Measurements from ENCODE around the gene PAGR1.
"Not testable (repeated sequence)": the region's sequence is repeated elsewhere in the genome, so short reads cannot be mapped to it uniquely, and the experiment has no call there.

The PAGR1 gene

DNA sequence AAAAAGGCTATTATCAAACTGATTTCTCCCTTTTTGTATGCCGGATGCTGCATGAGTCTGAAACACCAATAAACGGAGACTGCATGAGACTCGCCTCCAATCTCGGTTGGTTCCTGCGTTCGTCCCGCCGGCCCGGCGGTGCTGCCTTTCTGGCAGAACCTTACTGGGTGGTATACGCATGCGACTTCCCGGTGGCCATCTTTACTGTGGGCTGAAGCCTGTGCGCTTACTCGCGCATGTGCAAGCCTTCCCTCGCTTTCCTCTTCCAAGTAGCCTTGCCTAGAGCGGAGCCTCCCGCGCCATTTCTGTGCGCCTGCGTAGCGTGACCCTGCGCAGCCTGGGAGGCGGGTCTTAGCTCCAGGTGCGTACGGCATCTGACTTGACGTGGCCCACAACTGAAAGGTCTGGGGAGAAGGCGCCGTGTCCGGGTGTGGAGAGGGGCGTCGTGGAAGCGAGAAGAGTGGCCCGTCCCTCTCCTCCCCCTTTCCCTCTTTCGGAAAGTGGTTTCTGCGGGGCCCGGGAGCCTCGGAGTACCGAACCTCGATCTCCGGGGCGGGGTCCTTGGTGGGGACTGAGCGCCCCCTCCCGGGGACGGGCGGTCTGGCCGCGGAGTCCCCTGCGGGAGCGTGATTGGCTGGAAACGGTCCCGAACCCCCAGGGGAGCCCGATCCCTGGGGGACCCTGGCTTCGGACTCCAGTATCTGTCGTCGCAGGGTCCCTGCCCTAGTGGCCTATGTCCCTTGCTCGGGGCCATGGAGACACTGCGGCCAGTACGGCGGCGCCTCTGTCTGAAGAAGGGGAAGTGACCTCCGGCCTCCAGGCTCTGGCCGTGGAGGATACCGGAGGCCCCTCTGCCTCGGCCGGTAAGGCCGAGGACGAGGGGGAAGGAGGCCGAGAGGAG, at the start of gene PAGR1:
TSS of gene PAGR1 (plus strand) at position 360 of the 901 bp plus-strand sequence. CDS start at position 734, 374 bp downstream.
- DNase-seq, result peak; percentile 98 to 100

DNA sequence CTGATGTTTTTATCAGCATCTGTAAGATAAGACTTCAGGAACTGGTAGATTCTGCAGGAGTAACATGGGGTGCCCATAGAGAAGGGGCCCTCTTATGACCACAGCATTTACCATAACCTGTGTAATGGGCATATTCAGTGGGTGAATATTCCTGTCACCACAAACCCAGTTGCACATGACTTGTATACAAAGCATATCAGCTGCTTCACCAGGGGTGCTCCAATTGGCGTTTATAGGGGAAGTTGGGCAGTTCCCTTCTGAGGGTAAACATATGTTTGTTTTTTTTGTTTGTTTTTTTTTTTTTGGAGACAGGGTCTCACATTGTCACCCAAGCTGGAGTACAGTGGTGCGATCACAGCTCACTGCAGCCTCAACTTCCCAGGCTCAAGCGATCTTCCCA, 49.4 kb upstream of the PAGR1 start:
- DNase-seq, result no peak

DNA sequence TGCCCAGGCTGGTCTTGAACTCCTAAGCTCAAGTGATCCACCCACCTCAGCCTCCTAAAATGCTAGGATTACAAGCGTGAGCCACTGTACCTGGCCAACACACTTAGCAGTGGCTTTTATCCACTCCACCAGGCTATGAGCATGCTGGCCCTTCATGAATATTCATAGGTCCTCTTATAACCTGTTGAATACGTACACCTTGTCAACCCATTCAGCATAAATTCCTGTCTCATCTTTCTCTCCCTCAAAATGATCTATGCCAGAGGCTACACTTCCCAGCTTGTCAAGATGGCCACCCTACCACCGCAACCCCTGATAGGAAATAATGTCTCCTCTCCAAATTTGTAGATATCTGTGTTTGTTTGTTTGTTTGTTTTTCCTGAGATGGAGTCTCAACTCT, 48.9 kb upstream of the PAGR1 start:
- DNase-seq, result no peak

DNA sequence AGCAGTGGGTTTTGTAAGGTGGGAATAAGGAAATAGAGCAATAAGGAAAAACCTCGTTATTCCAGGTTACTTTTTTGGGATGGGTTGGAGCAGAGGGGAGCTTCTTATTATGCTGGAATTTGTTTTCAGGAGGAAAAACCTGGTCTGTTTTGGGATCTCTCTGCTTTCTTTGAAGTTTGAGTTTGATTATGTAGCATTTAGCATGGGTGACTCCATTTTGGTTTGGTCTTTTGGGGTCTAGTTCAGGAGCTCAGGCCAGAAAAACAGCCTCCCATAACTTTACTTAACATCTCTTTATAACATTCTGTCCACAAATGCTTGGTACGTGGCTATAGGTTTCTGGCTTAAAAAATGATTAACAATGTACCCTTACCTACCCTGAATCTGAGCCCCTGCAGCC, 46.4 kb upstream of the PAGR1 start:
- DNase-seq, result no peak

DNA sequence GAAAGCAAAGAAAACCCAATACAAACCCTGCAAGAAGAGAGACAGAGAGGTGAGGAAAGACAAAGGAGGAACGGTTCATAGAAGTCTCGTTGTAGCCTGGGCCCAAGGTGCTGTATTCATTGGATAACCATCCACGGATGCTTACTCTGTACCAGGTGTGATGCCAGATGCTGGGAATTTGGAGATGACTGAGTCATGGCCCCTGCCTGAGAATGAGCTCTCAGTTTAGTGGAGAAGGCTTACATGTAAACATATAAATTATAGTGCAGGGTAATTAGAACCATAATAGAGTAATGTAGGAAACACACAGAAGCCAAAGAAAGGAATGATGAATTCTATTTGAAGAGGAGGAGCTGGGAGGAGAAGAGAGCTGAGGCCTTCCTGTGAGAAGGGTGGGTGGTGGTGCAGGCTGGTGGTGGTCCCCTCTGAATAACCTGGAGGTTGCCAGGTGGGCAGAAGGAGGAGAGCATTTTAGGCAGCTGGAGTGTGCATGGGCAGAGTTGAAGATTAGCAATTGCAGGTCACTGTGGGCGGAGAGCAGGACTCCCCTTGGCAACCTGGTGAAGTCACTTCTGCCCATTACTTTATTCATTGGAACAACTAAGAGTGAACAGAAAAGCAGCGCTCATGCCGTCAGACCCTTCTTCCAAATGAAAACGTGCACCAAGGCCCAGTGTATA, 45.6 kb upstream of the PAGR1 start:
- peak in 1 of 2 experiments; percentile 12 for DNase-seq

DNA sequence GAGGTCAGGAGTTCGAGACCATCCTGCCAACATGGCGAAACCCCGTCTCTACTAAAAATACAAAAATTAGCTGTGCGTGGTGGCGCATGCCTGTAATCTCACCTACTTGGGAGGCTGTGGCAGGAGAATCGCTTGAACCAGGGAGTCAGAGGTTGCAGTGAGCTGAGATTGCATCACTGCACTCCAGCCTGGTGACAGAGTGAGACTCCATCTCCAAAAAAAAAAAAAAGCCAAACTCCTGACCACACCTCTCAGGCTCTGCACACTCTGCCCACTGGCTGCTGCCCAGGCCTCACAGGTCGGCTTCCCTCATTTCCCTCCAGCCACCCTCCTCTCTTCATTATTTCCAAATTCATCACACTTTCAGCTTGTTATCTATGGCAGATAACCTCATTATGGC, 43.6 kb upstream of the PAGR1 start:
- not testable (repeated sequence) for DNase-seq

DNA sequence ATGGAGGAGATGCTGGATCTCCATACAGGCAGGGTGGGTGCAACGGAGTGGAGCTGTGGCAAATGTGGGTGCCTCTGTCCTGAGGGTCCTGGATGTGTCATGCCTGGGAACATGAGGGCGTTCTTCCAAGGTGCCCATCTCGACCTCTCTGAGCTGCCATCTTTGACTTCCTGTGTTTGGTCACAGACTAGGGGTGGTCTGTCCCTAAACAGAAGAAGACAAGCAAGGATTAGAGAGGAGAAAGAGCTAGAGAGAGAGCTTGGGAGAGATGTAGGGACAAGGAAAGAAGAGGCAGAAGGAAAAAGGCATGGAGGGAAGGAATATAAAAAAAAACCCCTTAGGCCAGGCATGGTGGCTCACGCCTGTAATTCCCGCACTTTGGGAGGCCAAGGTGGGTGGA, 41.2 kb upstream of the PAGR1 start:
- DNase-seq, result no peak

DNA sequence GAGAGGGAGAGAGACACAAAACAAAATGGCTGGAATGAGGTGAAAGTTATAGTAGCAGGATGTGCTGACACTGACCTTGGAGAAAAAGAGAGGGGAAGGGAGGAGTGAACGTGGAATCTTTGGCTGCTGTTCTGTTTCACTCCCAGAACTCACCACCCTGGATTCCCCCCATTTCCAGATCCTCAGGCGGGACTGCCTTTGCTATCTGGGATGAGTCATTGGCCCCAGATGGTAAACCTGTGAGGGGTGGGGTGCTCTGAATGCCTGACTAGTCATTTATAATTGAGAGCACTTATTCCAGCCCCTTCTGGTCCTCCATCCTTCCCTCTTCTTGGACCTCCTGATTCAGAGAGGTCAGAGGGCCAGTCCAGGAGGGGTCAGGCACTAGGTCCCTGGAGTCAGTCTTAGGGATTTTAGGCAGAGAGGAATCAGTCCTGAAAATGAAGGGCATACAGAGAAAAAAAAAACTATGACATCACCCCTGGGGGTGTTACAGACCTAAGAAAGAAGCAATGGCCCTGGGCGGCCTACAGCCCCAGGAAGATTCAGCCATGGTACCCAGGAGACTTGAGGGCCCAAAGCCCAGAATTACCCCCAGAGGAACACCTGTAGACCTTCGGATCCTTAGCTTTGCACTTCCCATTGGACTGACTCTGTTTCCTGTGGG, 40.1 kb upstream of the PAGR1 start:
- DNase-seq, result peak; percentile 21 to 59

DNA sequence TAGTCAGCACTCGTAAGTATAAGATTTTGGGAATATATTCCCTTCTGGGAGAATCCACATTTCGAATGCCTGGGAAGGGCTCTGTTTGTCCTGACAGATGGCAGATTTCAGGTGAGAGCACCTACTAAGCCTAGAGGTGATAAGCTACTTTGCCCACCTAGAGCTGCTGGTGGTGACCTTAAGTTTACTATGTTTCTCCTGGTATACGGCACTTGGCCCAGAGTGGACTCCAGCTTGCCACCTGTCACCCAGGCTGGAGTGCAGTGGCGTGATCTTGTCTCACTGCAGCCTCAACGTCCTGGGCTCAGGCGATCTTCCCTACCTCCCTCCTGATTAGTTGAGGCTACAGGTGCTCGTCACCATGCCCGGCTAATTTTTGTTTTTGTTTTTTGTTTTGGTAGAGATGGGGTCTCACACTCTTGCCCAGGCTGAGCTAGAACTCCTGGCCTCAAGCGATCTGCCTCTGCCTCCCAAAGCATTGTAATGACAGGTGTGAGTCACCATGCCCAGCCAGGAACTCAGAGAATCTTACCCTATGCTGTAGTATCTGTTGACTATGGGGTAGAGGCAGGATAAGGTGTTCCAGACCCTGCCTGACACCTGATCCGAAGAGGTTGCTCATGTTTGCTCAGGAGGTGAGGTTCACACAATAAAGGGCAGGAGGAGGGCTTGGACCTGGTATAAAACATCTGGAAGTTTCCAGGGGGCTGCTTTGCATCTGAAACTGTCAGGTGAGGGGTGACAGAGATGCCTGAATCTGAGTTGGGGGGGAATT, 38.2 kb upstream of the PAGR1 start, which contains the start of gene ZG16:
TSS of gene ZG16 (plus strand) at position 681 of the 775 bp plus-strand sequence. CDS start 1,011 bp downstream, outside the sequence.
- no peak for DNase-seq

DNA sequence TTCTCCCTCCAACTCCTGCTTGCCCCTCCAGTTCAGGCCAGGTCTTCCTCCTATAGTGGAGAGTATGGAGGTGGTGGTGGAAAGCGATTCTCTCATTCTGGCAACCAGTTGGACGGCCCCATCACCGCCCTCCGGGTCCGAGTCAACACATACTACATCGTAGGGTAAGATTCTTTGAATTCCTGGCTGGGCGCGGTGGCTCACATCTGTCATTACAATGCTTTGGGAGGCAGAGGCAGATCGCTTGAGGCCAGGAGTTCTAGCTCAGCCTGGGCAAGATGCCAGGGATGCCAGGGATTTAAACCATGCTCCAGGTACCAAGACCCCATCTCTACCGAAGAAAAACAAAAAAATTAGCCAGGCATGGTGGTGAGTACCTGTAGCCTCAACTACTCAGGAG, 36.5 kb upstream of the PAGR1 start:
- no peak for DNase-seq

DNA sequence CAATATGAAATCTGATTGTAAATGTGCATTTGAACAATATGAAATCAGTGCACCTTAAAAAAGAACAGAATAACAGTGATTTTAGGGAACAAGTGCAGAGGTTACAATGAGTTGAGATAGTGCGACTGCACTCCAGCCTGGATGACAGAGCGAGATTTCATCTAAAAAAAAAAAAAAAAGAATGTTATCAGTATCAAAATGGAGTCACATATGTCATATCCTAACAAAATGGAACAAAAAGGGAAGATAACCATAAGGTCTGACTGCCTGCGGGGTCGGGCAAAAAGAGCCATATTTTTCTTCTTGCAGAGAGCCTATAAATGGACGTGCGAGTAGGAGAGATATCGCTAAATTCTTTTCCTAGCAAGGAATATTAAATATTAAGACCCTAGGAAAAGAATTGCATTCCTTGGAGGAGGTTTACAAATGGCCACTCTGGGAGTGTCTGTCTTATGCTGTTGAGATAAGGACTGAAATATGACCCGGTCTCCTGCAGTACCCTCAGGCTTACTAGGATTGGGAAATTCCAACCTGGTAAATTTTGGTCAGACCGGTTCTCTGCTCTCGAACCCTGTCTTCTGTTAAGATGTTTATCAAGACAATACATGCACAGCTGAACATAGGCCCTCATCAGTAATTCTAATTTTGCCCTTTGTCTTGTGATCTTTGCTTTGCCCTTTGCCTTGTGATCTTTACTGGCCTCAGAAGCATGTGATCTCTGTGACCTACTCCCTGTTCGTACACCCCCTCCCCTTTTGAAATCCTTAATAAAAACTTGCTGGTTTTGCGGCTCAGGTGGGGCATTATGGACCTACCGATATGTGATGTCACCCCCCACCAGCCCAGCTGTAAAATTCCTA, 32.6 kb upstream of the PAGR1 start:
- not testable (repeated sequence) for DNase-seq

DNA sequence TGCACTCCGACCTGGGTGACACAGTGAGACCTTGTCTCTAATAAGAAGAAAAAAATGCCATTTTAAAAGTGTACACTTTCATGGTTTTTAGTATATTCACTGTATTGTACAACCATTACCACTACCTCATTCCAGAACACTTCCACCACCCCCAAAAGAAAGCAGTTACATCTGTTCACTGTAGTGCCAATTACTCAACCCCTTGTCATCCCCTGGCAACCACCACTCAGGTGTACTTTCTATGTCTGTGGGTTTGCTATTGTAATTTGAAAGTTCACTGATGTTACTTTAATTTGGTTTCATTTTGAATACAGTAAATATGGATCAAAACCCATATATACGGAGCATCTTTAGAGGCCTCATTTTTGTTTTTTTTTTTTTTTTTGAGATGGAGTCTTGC, 31.8 kb upstream of the PAGR1 start:
- no peak for DNase-seq

DNA sequence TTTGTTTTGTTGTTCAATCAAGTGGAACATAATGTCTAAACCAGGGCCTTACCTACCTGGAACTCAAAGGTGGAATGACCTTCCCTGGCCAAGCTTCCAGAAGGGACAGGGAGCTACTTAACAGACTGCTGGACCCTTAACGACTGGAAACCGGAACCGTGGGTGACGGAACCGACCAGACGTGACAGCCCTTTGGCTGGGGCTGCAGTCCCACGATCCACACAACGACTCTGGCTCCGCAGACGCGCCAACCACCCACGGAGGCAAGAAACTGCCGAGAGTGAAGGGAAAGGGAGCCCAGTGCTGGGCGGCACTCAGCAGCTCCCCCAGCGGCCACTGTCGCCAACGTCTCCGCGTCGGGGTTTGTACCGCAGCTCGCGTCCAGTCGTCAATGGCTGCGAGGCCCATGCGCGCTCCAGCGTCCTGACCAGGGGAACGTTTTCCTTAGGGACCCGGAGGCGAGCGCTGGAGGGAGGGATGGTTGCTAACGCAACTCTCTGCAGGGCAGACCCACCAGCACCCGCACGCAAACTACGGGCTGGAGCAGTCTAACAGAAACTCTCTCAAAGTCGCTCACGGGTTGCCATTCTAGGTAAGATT, 31.0 kb upstream of the PAGR1 start:
- no peak for DNase-seq

DNA sequence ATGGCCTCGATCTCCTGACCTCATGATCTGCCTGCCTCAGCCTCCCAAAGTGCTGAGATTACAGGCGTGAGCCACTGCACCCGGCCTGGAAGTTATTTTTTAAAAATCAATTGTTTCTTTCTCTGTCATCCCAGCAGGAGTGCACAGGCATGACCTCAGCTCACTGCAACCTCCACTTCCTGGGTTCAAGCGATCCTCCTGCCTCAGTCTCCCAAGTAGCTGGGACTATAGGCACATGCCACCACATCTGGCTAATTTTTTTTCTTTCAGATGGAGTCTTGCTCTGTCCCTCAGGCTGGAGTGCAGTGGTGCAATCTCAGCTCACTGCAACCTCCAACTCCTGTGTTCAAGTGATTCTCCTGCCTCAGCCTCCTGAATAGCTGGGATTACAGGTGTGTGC, 28.8 kb upstream of the PAGR1 start:
- DNase-seq, result not testable (repeated sequence)

DNA sequence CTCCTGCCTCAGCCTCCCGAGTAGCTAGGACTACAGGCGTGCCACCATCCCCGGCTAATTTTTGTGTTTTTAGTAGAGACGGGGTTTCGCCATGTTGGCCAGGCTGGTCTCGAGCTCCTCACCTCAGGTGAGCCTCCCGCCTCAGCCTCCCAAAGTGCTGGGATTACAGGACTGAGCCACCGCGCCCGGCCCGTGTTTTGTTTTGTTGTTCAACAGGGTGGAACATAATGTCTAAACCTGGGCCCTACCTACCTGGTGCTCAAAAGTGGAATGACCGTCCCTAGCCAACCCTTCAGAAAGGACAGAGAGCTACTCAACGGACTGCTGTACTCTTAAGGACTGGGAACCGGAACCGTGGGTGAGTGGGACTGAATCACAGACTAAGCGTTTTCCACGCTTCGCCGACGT, 26.2 kb upstream of the PAGR1 start:
- DNase-seq, result no peak

DNA sequence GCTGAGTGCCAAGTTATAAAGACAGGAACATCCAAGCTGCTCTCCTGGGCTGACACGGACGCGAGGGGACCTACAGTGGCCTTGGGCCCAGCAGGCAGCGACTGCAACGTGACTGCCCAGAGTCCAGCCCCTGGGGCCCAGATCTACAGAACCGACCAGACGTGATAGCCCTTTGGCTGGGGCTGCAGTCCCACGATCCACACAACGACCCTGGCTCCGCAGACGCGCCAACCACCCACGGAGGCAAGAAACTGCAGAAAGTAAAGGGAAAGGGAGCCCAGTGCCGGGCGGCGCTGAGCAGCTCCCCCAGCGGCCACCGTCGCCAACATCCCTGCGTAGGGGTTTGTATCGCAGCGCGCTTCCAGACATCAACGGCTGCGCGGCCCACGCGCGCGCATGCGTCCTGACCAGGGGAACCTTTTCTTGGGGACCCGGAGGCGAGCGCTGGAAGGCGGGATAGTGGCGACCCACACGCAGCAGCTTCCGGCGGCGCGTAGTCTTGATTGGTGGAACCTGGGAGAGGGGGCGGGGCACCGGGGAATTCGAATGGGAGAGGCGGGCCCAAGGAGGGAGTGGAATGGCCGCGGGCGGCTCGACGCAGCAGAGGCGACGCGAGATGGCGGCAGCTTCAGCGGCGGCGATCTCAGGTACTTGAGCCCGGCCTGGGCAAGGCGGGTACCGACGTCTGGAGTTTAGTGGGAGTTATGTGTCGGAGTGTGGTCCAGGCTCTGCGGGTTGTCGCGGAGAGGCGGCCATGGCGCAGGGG, 25.6 kb upstream of the PAGR1 start, which contains the start of gene KIF22:
TSS of gene KIF22 (plus strand) at position 569 of the 766 bp plus-strand sequence. CDS start at position 578, 9 bp downstream.
- peak; percentile 99 for DNase-seq

DNA sequence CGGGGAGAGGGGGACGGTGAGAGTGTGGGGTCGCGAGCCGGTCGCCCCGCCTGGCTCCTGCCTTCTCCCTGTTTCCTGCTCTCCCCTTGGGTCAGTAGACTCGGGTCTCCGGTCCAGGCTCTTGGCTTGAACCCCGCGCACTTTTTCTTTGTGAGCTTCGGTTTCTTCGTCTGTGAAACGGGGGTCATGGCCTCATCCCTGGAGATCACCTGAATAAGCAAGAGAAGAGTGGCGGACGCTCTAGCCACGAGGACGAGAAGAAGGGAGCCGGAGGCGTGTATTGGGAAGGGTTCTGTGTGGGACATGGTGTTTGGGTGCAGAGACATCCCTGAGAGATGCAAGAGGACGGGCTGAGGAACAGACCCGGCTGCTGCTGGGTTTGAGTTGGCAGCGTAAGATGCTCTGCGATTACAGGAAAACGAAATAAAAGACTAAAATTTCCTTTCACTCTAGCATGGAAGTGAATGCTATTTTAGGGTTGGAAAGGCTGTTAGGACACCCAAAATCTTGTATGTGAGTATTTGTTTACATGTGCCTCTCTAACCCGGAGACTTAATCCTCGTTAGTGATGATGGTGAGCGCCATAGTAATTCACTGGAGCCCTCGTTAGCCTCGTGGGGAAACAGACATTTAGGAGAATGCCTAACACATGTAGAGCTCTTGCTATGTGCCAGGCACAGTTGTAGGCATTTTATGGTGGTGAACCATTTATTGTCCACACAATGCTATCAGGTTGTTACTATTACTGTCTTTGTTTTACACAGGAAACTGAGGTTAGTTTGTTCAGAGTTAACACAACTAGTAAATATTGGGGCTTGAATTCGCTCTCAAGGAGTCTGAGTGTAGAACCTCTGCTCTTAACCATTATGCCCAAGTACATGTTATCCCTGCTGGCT, 24.8 kb upstream of the PAGR1 start:
- DNase-seq, result peak in 1 of 2 experiments; percentile 52

DNA sequence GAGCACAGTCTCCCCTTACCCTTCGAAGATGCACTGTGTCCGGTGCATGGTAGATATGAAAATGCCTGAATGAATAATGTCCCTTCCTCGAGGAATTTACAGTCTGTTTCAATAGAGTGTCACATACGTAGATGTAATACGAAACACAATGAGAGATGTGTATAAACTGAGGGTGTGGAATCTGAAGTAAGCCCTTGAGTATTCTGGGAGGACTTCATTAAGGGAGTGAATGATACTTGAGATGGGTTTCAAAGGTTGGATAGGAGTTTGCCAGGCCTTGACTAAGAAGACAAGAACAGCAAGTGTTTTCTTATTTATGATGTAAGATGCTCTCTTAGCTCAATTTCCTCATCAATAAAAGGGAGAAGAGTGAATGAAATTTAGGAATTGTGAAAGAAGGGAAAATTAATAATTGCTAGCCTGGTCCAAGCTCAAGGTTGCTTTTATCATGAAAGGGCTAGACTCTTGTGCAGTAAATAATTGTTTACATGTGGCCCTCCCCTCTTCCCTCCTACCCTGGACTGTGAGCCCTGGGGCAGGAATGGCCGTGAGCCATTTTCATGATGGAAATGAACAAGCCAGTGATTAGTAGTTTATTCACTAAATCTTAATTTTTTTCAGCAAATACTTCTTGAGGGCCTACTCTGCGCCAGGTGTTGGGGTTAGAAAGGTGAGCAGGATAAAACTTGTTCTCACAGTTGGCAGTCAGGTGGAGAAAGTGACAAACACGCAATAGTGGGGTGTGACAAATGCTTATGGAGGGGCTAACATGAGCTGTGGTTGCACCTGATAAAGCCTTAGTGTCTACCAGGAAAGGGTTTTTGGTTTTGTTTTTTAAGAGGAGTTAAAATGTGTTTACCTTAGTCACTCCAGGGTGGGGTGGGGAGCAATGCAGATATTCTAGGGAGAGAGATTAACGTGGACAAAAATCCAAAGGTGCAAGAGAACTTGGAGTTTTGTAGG, 23.8 kb upstream of the PAGR1 start:
- DNase-seq, result no peak
